Measurements from ENCODE around the gene JPH4.

Gene JPH4

DNA sequence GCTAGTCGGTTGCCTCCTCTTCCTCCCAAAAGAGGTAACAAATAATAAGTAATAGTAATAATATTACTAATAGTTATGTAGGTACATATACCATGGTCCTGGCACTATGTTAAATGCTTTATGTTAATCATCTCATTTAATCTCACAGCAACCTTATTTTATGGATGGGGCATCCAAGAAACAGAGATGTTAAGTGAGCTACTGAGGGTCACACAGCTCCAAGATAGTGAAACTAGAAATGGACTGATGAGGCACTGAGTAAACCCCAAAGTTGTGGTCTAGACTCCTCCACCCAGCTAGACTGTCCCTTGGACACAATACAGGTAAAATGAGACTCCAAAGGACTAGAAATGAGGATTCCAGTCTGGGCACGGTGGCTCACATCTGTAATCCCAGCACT, 42.1 kb downstream of the JPH4 start:
- H3K4me3 ChIP-seq (ENCODE audit: low read depth, low read length), result no peak overlapping the region
- TF ChIP-seq, protein P1, sequence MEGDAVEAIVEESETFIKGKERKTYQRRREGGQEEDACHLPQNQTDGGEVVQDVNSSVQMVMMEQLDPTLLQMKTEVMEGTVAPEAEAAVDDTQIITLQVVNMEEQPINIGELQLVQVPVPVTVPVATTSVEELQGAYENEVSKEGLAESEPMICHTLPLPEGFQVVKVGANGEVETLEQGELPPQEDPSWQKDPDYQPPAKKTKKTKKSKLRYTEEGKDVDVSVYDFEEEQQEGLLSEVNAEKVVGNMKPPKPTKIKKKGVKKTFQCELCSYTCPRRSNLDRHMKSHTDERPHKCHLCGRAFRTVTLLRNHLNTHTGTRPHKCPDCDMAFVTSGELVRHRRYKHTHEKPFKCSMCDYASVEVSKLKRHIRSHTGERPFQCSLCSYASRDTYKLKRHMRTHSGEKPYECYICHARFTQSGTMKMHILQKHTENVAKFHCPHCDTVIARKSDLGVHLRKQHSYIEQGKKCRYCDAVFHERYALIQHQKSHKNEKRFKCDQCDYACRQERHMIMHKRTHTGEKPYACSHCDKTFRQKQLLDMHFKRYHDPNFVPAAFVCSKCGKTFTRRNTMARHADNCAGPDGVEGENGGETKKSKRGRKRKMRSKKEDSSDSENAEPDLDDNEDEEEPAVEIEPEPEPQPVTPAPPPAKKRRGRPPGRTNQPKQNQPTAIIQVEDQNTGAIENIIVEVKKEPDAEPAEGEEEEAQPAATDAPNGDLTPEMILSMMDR (IDR thresholded peaks at IDR 0.05; ENCODE audit: low read depth, low read length), result no peak
- no peak for DNase-seq (ENCODE audit: low read depth, low spot score)
- in situ Hi-C loops (cut with HindIII; ENCODE audit: low sequenced_read_pairs), result no loop called here

- in situ Hi-C loops (cut with HindIII; ENCODE audit: low sequenced_read_pairs), result no loop called here
Measured at GRCh38 chr14:23535943-23536342, 42.6 kb downstream of the JPH4 start.

DNA sequence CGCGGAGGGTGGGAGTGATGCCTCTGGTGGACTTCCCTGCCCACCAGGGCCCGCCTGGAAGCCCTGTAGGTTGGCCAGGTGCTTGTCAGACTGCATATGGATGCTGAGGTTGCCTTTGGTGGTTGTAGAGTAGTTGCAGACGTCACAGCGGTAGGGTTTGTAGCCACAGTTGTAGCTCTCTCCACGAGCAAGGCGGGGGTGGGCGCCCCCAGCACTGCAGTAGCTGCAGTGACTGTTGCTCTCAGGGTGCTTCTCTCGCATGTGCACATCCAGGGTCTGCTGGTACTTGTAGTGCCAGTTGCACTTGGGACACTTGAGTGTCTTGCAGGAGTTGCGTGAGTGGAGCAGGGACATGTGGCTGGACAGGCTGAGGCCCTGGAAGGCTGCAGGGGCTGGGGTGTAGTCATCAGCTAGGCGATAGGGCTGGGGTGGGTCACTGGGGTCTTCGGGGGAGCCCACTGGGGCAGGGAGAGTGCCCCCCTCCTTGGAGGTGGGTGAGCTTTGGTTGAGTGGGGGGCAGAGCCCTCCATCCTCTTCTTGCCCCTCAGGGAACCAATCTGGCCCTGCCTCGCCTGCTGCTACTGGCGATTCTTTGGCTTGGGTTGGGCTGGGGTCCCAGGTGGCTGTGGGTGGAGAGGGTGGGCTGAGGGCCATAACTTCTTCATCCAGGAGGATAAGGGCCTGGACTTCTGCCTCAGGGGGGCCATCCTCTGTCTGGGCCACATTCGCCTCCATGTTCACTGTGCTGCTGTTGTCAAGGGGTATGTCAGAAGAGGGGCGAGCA, 44.7 kb downstream of the JPH4 start:
- in situ Hi-C loops (cut with HindIII; ENCODE audit: low sequenced_read_pairs), result no loop called here
- DNase-seq (ENCODE audit: low read depth, low spot score), result no peak
- H3K4me3 ChIP-seq (ENCODE audit: low read depth, low read length), result no peak overlapping the region
- TF ChIP-seq, protein P1 (IDR thresholded peaks at IDR 0.05; ENCODE audit: low read depth, low read length), result no peak

More at GRCh38 chr14:23535943-23536342, 42.6 kb downstream of the JPH4 start:
- DNase-seq (ENCODE audit: low read depth, low spot score), result no peak
- no peak overlapping the region for H3K4me3 ChIP-seq (ENCODE audit: low read depth, low read length)
- TF ChIP-seq, protein P1 (IDR thresholded peaks at IDR 0.05; ENCODE audit: low read depth, low read length), result no peak

- H3K4me3 ChIP-seq (ENCODE audit: low read depth, low read length), result no peak overlapping the region
- in situ Hi-C loops (cut with HindIII; ENCODE audit: low sequenced_read_pairs), result no loop called here
- no peak for DNase-seq (ENCODE audit: low read depth, low spot score)
- TF ChIP-seq, protein P1 (IDR thresholded peaks at IDR 0.05; ENCODE audit: low read depth, low read length), result no peak
Measured at GRCh38 chr14:23532658-23533057, 45.9 kb downstream of the JPH4 start.

GRCh38 chr14:23531391-23531790, 47.2 kb downstream of the JPH4 start:
- no peak overlapping the region for H3K4me3 ChIP-seq (ENCODE audit: low read depth, low read length)
- in situ Hi-C loops (cut with HindIII; ENCODE audit: low sequenced_read_pairs), result no loop called here
- TF ChIP-seq, protein P1 (IDR thresholded peaks at IDR 0.05; ENCODE audit: low read depth, low read length), result no peak
- DNase-seq (ENCODE audit: low read depth, low spot score), result no peak

GRCh38 chr14:23530375-23531055, 48.1 kb downstream of the JPH4 start:
- in situ Hi-C loops (cut with HindIII; ENCODE audit: low sequenced_read_pairs), result no loop called here
- TF ChIP-seq, protein P1 (IDR thresholded peaks at IDR 0.05; ENCODE audit: low read depth, low read length), result no peak
- DNase-seq (ENCODE audit: low read depth, low spot score), result no peak
- no peak overlapping the region for H3K4me3 ChIP-seq (ENCODE audit: low read depth, low read length)
